HL-60 (cell line): ENCODE data around the gene GBP5.
"Not testable (repeated sequence)": the region's sequence is repeated elsewhere in the genome, so short reads cannot be mapped to it uniquely, and the experiment has no call there.

ENCODE experiments used
- DNase-seq, 2 experiments: peaks; one replicate each; pipeline ENCODE4 v3.0.0-alpha.2; 2010 to 2020; ENCODE audit warnings: low read depth in 1 of 2, low spot score in 1 of 2
- H3K27ac ChIP-seq: fragments of 250-450 bp; sonication (Bioruptor Pico); replicated peaks from 2 replicates; pipeline ENCODE4 v1.5.1; 2020; ENCODE audit warnings: mild to moderate bottlenecking, moderate library complexity
- H3K27me3 ChIP-seq: fragments of 250-450 bp; sonication (Bioruptor Pico); 2 replicates; pipeline ENCODE4 v1.5.1; 2021; ENCODE audit warnings: mild to moderate bottlenecking, moderate library complexity; ENCODE audit not compliant: insufficient read depth, poor library complexity, severe bottlenecking
- H3K4me3 ChIP-seq: replicated peaks from 2 replicates; pipeline ENCODE4 v1.5.1; 2011; ENCODE audit warnings: mild to moderate bottlenecking, control low read depth, low read length; ENCODE audit not compliant: insufficient read depth
- CTCF ChIP-seq: IDR thresholded peaks from one replicate; pipeline ENCODE4 v1.5.1; 2011; ENCODE audit warnings: low read length, control low read depth, inconsistent platforms; ENCODE audit not compliant: insufficient read depth
- GABPA ChIP-seq: IDR thresholded peaks from 2 replicates; pipeline ENCODE4 v1.6.1; 2012; ENCODE audit warnings: low read depth
- POLR2AphosphoS5 ChIP-seq: IDR thresholded peaks from 2 replicates; pipeline ENCODE4 v1.6.1; 2012; ENCODE audit warnings: low read depth
- REST ChIP-seq: IDR thresholded peaks from 2 replicates; pipeline ENCODE4 v1.6.1; 2012; ENCODE audit warnings: low read depth; ENCODE audit not compliant: insufficient replicate concordance
- SPI1 ChIP-seq: IDR thresholded peaks from 2 replicates; pipeline ENCODE4 v1.6.1; 2012; ENCODE audit warnings: low read depth, mild to moderate bottlenecking, borderline replicate concordance

GBP5 gene

GRCh38 chr1:89285745-89286380, 13.2 kb upstream of the GBP5 start:
- no peak overlapping the region for H3K27ac ChIP-seq
- no peaks in the 10 kb centered on the region for H3K27me3 ChIP-seq
- no peak overlapping the region for H3K4me3 ChIP-seq
- no peak for DNase-seq
- TF ChIP-seq REST: no peak
- TF ChIP-seq CTCF: no peak
- no peak for TF ChIP-seq POLR2AphosphoS5
- TF ChIP-seq SPI1: no peak
- TF ChIP-seq GABPA: no peak

- H3K27ac ChIP-seq, H3K27me3 ChIP-seq, DNase-seq, H3K4me3 ChIP-seq: not testable (repeated sequence)
These were observed 11.6 kb upstream of the GBP5 start for GRCh38 chr1:89284078-89284763.

- DNase-seq: no peak
These were observed 8.1 kb upstream of the GBP5 start for GRCh38 chr1:89280766-89281165.

More at GRCh38 chr1:89280766-89281165, 8.1 kb upstream of the GBP5 start:
- no peaks in the 10 kb centered on the region for H3K27me3 ChIP-seq
- no peak overlapping the region for H3K27ac ChIP-seq
- TF ChIP-seq POLR2AphosphoS5 (no peak), CTCF (no peak), SPI1 (no peak), REST (no peak), GABPA (no peak)
- no peak overlapping the region for H3K4me3 ChIP-seq
